ENCODE data around the gene CNTNAP2. TPM values are rescaled to one million over a fixed set of nuclear protein-coding genes. Genes with fewer than 3 reads are reported as not detected.

Gene CNTNAP2
- total and polyA plus RNA-seq, 2 of the 8 experiments (the other 6 are each of a cell fraction or from before 2014, with no cell fraction given) = 27.9 to 71.0 TPM

DNA sequence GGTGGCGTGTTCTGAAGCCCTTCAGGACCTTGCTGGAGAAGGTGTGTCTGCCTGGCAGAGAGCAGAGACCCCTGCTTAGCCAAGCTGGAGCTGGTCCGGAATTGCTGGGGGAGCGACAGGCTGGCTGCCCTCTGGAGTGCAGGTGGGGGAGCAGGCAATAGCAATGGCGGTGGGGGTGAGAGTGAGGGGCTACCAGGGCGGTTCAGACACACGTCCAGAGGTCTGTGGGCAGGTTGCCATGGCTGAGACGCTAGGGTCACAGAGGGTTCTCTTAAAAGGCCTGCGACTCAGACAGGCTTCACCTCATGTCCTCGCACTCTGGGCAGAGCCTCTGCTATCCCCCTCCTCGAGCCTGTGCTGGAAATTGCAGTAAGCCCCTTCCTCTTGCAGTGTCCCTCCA is 2144.9 kb downstream of the CNTNAP2 start:
- H2AFZ ChIP-seq (ENCODE audit: low read length) = no peak overlapping the region

More for the DNA sequence above, 2144.9 kb downstream of the CNTNAP2 start:
- H3K9ac ChIP-seq (replicated peaks in 1 of 4; ENCODE audit: extremely low read depth in 1 of 4, low read depth in 3 of 4, low read length in 3 of 4) = no peak overlapping the region
- FAIRE-seq (no peak), DNase-seq (ENCODE audit: low read depth in 1 of 2, low spot score in 2 of 2) (no peak)
- H4K91ac ChIP-seq (replicated peaks; ENCODE audit: insufficient read length, low read length) = no peak overlapping the region
- H3K23ac ChIP-seq (ENCODE audit: insufficient read length) = no peak overlapping the region
- no peak overlapping the region for H3K4me3 ChIP-seq (ENCODE audit: extremely low read depth in 1 of 4, insufficient read depth in 2 of 4, low read depth in 3 of 4, low read length in 4 of 4)
- no peak overlapping the region for H3K56ac ChIP-seq (replicated peaks; ENCODE audit: insufficient read length, low read depth, low read length)
- TF ChIP-seq SIRT6 (IDR thresholded peaks at IDR 0.05; ENCODE audit: low read length) (no peak), SIX5 (IDR thresholded peaks at IDR 0.05; ENCODE audit: low read depth, low read length) (no peak), BACH1 (IDR thresholded peaks at IDR 0.05; ENCODE audit: low read length) (no peak), SRF (IDR thresholded peaks at IDR 0.05; ENCODE audit: low read depth, low read length) (no peak), SP1 (IDR thresholded peaks at IDR 0.05; ENCODE audit: low read depth, low read length) (no peak), PHF8 (conservative IDR thresholded peaks at IDR 0.05; ENCODE audit: low read depth, low read length) (no peak), CREB1 (IDR thresholded peaks at IDR 0.05) (no peak), HDAC6 (IDR thresholded peaks at IDR 0.05; ENCODE audit: low read depth, low read length) (no peak), GABPA (IDR thresholded peaks at IDR 0.05; ENCODE audit: borderline replicate concordance, insufficient read depth, low read length) (no peak)
- TF ChIP-seq, protein P1, sequence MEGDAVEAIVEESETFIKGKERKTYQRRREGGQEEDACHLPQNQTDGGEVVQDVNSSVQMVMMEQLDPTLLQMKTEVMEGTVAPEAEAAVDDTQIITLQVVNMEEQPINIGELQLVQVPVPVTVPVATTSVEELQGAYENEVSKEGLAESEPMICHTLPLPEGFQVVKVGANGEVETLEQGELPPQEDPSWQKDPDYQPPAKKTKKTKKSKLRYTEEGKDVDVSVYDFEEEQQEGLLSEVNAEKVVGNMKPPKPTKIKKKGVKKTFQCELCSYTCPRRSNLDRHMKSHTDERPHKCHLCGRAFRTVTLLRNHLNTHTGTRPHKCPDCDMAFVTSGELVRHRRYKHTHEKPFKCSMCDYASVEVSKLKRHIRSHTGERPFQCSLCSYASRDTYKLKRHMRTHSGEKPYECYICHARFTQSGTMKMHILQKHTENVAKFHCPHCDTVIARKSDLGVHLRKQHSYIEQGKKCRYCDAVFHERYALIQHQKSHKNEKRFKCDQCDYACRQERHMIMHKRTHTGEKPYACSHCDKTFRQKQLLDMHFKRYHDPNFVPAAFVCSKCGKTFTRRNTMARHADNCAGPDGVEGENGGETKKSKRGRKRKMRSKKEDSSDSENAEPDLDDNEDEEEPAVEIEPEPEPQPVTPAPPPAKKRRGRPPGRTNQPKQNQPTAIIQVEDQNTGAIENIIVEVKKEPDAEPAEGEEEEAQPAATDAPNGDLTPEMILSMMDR (IDR thresholded peaks at IDR 0.05; ENCODE audit: control extremely low read depth in 1 of 3, insufficient read depth in 1 of 3, low read depth in 1 of 3, low read length in 3 of 3) = no peak
- TF ChIP-seq, protein P2, sequence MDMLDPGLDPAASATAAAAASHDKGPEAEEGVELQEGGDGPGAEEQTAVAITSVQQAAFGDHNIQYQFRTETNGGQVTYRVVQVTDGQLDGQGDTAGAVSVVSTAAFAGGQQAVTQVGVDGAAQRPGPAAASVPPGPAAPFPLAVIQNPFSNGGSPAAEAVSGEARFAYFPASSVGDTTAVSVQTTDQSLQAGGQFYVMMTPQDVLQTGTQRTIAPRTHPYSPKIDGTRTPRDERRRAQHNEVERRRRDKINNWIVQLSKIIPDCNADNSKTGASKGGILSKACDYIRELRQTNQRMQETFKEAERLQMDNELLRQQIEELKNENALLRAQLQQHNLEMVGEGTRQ (IDR thresholded peaks at IDR 0.05; ENCODE audit: low read length) = no peak
- H3K14ac ChIP-seq (ENCODE audit: insufficient read length) = no peak overlapping the region
- no peaks in the 10 kb centered on the region for H3K23me2 ChIP-seq (ENCODE audit: low read depth, low read length)
- H3K27me3 ChIP-seq (replicated peaks in 1 of 4; ENCODE audit: control insufficient read depth in 3 of 4, extremely low read depth in 1 of 4, insufficient read depth in 3 of 4, low read length in 3 of 4) = no peaks in the 10 kb centered on the region
- H2AK5ac ChIP-seq (ENCODE audit: low read depth, low read length) = no peak overlapping the region
- H2BK12ac ChIP-seq (ENCODE audit: low read depth, low read length) = no peak overlapping the region
- H4K8ac ChIP-seq (ENCODE audit: extremely low read depth, insufficient read depth, low read length) = no peak overlapping the region
- POLR2A ChIA-PET (ENCODE audit: partially characterized antibody) = no interaction called here
- H2BK5ac ChIP-seq (ENCODE audit: low read depth, low read length) = no peak overlapping the region
- no peaks in the 10 kb centered on the region for H3K9me3 ChIP-seq (ENCODE audit: insufficient read depth in 2 of 2, low read depth in 1 of 2, low read length in 1 of 2)
- no peak overlapping the region for H2BK15ac ChIP-seq (ENCODE audit: low read length)
- H4K5ac ChIP-seq (ENCODE audit: insufficient read length, low read depth, low read length) = no peak overlapping the region
- H2BK120ac ChIP-seq (replicated peaks; ENCODE audit: low read depth, low read length) = no peak overlapping the region
- CTCF ChIA-PET (ENCODE audit: partially characterized antibody) = interaction anchor here (0.6 to 5.5 kb wide), 11 partner anchors 9 to 224 kb away, joined by 3 to 28 read pairs (median 4); no protein-coding TSS in a partner anchor
- 92% methylated on average over 10 of the region's 10 CpGs; no CpG with 5 or more reads in 1 of the 2 experiments for WGBS, 2 experiments (ENCODE audit: extremely low coverage in 1 of 2, insufficient coverage in 1 of 2, insufficient read length in 1 of 2, insufficient replicate concordance in 2 of 2, low coverage in 1 of 2, low lambda C conversion rate in 2 of 2, missing lambda C conversion rate in 1 of 2)
- no peak overlapping the region for H3K4me2 ChIP-seq (ENCODE audit: insufficient read depth in 1 of 2, low read depth in 2 of 2, low read length in 2 of 2)
- no peak overlapping the region for H3K27ac ChIP-seq (ENCODE audit: low read depth, low read length)
- H3K36me3 ChIP-seq (ENCODE audit: control insufficient read depth in 2 of 4, insufficient read depth in 4 of 4, low read length in 3 of 4) = no peaks in the 10 kb centered on the region
- no peak overlapping the region for H3K4ac ChIP-seq (replicated peaks; ENCODE audit: insufficient read length, low read depth, low read length)
- no peak overlapping the region for H3K18ac ChIP-seq (ENCODE audit: extremely low read depth, low read length)
- H2BK20ac ChIP-seq (ENCODE audit: low read length) = no peak overlapping the region
- H3K79me2 ChIP-seq (ENCODE audit: control insufficient read depth in 1 of 2, insufficient read depth in 2 of 2, low read length in 2 of 2) = no peaks in the 10 kb centered on the region
- H3K4me1 ChIP-seq (replicated peaks in 1 of 4; ENCODE audit: control insufficient read depth in 3 of 4, insufficient read depth in 4 of 4, low read length in 3 of 4) = peaks cover 0 to 3% (median 0%) of the 10 kb centered on the region in 4 experiments; a peak in 1 of 7 replicates
- H4K20me1 ChIP-seq (replicated peaks in 1 of 2; ENCODE audit: control insufficient read depth in 1 of 2, insufficient read depth in 2 of 2, low read length in 2 of 2) = no peaks in the 10 kb centered on the region
- no peaks in the 10 kb centered on the region for H3K79me1 ChIP-seq (ENCODE audit: low read depth, low read length)
